ENCODE data around the gene SLC16A6.

- TF ChIP-seq EZH2phosphoT487 (IDR thresholded peaks at IDR 0.05; ENCODE audit: borderline replicate concordance, low read depth) = no peak
- TF ChIP-seq YY1 (IDR thresholded peaks at IDR 0.05; ENCODE audit: low read depth) = no peak
- TF ChIP-seq, protein P1, sequence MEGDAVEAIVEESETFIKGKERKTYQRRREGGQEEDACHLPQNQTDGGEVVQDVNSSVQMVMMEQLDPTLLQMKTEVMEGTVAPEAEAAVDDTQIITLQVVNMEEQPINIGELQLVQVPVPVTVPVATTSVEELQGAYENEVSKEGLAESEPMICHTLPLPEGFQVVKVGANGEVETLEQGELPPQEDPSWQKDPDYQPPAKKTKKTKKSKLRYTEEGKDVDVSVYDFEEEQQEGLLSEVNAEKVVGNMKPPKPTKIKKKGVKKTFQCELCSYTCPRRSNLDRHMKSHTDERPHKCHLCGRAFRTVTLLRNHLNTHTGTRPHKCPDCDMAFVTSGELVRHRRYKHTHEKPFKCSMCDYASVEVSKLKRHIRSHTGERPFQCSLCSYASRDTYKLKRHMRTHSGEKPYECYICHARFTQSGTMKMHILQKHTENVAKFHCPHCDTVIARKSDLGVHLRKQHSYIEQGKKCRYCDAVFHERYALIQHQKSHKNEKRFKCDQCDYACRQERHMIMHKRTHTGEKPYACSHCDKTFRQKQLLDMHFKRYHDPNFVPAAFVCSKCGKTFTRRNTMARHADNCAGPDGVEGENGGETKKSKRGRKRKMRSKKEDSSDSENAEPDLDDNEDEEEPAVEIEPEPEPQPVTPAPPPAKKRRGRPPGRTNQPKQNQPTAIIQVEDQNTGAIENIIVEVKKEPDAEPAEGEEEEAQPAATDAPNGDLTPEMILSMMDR (IDR thresholded peaks at IDR 0.05) = no peak
- no peak for TF ChIP-seq USF2 (IDR thresholded peaks at IDR 0.05; ENCODE audit: borderline replicate concordance, low read depth, low read length)
Measured at GRCh38 chr17:68246271-68247028, 44.5 kb downstream of the SLC16A6 start.
